ENCODE results near the gene EFNB1.
"Not testable (repeated sequence)": the region's sequence is repeated elsewhere in the genome, so short reads cannot be mapped to it uniquely, and the experiment has no call there.

The EFNB1 gene
- total RNA-seq = 2.2 to 32.7 (median 9.7) reads per million in 18 experiments

GRCh38 chrX:68828740-68829581 lies at the start of gene EFNB1:
Gene EFNB1, plus strand, starts transcription at chrX:68829021. Its CDS starts 756 bp downstream, at chrX:68829777.
- DNase-seq = peak; percentile 94 to 95

- DNase-seq = not testable (repeated sequence)
Observed at GRCh38 chrX:68781295-68781694, 47.5 kb upstream of the EFNB1 start.

DNA sequence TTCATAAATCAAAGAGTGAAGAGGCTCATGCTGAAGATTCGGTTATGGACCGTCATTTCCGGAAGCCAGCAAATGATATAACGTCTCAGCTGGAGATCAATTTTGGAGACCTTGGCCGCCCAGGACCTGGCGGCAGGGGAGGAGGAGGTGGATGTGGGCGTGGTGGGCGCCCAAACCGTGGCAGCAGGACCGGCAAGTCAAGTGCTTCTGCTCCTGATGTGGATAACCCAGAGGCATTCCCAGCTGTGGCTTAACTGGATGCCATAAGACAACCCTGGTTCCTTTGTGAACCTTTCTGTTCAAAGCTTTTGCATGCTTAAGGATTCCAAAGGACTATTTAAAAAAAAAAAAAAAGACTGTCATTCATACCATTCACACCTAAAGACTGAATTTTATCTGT lies 44.0 kb upstream of the EFNB1 start:
- no peak for DNase-seq

DNA sequence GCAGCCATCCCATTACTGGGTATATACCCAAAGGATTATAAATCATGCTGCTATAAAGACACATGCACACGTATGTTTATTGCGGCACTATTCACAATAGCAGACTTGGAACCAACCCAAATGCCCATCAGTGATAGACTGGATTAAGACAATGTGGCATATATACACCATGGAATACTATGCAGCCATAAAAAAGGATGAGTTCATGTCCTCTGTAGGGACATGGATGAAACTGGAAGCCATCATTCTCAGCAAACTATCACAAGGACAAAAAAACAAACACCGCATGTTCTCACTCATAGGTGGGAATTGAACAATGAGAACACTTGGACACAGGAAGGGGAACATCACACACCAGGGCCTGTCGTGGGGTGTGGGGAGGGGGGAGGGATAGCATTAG lies 42.2 kb upstream of the EFNB1 start:
- not testable (repeated sequence) for DNase-seq

DNA sequence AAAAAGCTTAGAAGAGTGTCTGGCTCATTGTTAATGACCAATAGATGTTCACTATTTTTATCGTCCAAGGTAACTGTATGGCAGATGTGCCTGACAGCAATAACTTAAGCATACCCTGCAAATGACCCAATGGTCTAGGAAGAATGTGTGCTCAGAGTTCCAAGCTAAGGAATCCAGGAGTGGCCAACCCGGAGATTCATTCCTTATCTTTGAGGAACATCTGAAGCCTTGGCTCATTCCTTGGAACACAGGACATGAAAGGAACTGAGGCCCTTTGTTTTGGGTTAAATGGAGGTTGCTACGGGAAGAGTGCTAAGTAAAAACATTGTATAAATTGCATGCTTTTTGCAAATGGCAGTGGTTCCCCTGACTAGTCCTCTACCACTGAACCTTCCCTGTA lies 38.9 kb upstream of the EFNB1 start:
- no peak for DNase-seq

GRCh38 chrX:68792083-68792482 lies 36.7 kb upstream of the EFNB1 start:
- no peak for DNase-seq

- no peak for DNase-seq
Observed at GRCh38 chrX:68794461-68794860, 34.4 kb upstream of the EFNB1 start.

GRCh38 chrX:68795741-68796140 lies 33.1 kb upstream of the EFNB1 start:
- DNase-seq = no peak

GRCh38 chrX:68798400-68798799 lies 30.4 kb upstream of the EFNB1 start:
- not testable (repeated sequence) for DNase-seq

- no peak for DNase-seq
Observed at GRCh38 chrX:68801737-68802290, 27.0 kb upstream of the EFNB1 start.

DNA sequence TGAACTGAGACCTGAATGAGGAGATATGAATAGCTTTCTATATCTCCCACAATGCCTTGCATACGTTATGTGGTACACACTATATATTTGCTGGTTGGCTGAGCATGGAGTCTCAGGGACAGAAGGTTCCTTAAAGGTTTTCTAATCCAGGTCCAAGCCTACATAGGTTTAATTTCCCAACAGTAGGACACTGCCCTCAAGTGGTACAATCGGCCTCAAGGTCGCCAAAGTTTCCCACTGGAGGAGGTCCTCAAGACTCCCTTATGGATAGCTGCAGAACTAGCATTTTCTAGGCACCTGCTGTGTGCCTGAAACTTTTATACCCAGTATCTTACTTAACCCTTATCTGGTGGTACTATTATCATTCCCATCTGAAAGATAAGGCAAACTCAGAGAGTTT lies 21.0 kb upstream of the EFNB1 start:
- DNase-seq = peak; percentile 31 to 36

DNA sequence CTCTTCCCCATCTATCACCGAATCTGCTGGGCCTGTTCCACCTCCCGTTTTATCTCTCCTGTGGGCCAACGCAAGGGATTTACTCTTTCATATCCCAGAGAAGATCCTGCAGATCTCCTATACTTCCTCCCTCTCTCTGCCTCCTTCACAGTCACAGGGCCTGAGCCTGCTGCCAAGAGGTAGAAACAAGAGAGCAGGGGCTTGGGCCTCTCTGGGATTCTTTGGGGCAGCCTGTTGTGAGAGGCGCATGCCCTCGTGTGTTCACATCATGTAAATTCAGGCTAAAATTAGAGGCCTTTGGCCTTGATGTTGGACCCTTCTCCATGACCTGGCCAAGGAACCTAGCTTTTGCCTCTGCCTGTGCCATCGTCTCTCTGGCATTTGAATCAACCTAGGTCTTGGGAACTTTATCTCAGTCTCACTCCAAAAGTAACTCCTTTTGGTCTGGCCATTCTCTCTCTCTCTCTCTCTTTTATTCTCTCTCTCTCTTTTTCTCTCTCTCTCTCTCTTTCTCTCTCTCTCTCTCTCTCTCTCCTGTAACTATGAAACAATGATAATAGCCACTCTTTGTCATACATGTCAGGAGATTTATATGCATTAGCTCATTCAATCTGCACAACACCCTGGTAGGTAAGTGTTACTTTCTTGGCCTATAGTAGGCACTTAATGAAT lies 20.0 kb upstream of the EFNB1 start:
- no peak for DNase-seq

DNA sequence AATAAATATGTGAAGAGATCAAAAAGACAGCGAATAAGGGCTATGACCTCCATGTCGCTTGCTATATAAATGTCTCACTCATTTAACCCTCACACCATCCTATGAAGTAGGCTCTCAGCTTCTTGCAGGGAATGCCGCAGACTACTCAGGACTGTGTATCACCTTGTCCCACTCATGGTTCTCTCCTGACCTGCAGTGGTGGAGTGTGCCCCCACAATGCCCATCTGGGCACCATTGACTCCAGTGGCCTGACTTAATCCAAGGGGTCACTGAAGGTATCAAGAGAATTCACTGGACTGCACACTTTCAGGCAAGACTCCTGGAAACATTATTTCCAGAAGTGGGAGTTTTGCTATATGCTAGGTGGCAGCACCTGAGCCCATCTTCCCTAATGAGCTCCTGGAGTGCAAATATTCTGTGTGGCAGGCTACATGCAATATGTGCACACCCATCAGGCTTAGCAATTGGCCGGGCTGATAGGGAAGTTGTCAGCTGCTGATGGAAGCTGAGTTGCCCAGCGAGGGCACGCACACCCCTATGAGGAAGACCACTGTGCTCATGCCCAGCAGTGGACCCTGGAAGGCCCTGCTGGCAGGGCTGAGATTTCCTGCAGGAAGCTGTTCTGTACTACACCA lies 8.2 kb upstream of the EFNB1 start:
- DNase-seq = no peak

DNA sequence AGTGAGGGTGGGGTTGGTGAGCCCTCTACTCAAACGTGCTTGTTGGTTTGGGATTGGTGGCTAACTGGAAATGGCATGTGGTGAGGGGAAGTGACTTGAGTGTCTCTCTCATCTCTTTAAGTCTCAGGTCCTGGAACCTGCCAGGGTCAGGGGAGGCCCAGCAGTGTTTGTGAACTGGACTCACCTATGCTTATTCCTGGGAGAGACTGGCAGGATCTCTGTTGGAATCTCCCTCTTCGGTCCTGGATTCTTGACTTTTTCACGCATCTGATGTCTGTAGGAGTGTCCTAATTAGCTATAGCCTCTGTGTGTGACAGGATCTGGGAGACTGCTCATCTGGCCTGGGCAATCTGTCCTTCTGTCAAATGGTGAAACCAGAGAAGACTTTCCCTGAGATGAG lies 7.2 kb upstream of the EFNB1 start:
- no peak for DNase-seq

DNA sequence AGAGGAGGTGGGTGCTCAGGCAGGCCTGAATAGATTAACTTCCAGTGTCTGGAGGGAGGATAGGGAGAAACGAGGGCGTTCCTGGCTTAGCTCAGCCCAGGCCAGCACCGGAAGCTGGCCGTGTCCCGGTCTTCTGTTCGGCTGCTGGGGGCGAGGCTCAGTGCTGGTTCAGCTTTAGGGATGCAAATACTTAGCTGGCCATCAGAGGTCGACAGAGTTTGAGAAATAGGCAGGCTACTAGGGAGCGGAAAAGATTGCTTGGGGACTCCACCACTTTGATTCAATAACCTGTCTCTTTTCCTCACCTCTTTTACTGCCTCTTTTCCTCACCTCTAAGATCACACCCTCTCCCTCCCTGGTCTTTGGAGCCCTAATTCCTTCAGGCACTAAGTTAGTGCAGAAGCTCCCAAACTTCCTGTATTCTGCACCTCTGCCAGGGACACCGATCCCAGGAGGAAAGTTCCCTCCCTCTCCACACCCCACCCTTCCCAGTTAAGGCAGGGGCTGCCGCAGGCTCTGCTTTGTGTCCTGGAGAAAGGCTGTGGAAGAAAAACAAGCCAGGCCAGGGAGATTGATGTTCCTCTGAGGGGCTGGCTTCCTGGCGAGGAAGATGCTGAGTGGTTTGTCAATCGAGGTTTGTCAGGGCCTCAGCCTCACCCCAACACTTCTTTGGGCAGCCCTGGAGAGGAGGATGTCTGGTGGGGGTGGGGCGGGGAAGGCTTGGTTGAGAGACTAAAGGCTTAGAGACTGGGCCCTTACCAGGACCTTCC lies 6.0 kb upstream of the EFNB1 start:
- peak; percentile 4 to 11 for DNase-seq

DNA sequence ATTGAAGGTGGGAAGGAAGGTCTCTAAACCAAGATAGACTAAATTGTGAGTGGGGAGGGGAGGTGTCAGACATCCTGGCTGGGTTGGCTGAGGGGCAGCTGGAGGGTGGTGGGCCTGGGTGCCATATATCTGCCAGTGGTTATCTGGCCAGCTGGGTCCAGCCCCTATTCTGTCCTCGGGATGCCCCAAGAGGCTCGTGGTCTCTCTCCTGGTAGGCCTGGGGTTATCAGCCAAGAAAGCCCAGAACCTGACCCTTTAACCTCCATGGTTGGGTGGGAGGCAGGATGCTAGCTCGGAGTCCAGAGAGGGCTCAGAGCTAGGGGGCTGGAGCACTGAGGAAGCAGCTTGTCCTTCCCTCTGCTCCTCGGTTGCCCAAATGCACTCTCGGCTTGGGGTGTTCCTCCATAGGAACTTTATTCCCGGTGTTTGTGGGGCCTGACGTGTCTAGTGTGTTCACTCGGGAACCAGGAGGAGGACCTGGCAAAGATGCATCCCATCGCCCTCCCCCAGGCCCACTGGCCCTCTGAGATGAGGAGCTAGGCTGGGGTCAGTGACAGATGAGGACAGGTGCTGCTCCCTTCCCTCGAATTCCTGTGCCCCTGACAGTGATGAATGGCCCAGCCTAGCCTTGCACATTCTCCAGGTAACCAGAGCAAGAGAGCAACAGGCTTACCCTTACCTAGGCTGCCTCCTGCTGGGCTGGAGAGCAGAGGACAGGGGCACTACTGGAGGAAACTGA lies 5.2 kb upstream of the EFNB1 start:
- DNase-seq = no peak

DNA sequence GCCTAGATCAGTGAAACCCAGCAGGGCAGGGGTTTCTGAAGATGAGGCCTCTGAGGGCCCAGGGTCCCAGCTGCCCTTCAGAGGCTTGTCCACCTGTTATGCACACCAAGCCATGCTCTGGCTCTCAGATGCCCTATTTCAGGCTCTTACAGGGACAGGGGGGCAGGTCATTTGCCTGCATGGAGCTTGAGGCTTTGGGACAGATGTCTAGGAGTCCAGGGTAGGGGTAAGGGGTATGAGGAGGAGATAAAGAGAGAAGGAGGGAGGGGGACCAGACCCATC lies 4.7 kb upstream of the EFNB1 start:
- DNase-seq = no peak

DNA sequence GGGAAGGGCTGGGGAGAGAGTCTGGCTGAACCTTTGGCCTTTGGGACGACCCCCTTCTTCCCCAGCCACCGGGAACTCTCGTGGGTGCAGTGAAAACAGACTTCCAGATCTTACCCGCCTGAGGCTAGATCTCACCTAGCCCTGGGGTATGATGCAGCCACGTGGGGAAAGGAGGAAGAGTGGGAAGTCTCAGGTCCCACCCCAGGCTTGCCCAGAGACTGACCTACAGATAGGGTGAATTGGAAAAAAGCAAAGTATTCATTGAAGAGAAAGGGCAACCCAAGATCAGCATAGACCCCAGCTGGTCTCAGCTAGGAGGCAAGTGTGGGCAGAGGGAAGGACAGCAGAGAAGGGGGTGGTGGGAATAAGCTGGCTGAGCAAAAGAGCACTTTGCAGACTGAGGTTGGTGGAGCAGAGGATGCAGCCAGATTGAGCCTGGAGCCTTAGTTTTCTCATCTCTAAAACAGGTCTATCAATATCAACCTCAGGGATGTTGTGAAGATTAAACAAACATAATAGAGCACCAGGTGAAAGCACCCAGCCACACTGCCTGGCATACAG lies 4.2 kb upstream of the EFNB1 start:
- no peak for DNase-seq

- DNase-seq = no peak
Observed at GRCh38 chrX:68826113-68826980, 2.5 kb upstream of the EFNB1 start.

DNA sequence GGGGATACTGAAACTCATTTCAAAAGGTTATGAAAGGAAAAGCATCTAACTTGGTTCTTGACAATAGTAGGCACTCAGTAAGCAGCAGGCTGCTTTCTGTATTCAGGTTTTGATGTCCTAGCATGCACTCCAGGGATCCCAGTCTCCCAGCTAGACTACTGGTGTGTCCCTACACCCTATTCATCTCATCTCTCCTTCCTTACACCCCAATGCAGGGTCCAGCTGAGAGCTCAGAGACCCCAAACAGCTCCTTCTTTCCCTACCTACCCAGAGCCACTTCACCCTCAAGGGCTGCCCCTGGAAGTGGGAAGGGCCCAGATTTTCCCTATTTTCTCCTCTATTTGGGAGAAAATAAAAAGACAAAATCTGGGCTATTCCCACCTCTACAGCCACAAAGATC lies 1.6 kb upstream of the EFNB1 start:
- no peak for DNase-seq
